Measurements from ENCODE around the gene CAPN10.

Gene CAPN10

GRCh38 chr2:240563951-240564560 is 22.5 kb upstream of the CAPN10 start:
- no peak for DNase-seq (ENCODE audit: low read depth)

DNA sequence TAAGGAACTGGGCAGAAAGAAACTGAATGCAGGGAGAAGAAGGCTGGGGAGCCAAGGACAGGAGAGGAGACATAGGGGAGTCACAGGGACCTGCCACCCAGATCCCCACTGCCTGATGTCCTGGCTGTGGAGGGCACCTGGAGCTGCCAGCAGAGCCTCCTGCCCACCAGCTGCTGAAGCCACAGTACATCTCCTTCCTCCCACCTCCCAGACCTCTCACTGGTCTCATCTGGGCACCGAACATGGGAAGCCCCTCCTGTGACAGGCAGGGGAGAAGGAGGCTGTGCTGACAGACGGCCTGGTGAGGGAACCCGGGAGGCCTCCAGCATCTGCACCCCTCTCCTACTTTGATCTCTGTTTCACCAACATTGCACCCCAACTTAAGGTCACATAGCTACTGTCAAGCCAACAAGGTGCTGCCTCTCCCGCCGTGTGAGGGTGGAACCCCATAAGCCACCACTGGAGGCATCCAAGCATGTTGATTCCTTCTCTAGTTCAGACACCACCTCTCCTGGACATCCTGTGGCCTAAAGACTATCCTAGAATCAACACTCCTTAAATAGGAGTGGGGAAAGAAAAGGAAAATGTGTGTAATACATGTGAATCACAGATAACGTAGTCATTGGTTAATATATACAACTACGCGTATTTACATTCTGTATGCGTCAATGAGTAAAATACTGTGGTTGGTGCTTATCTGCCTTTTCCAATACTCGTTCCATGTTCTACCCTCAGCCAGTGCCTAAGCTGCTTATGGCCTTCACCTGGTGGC is 21.8 kb upstream of the CAPN10 start:
- no peak for DNase-seq (ENCODE audit: low read depth)

GRCh38 chr2:240565333-240566202 is 21.0 kb upstream of the CAPN10 start:
- no peak for DNase-seq (ENCODE audit: low read depth)

GRCh38 chr2:240566203-240567136 is 20.1 kb upstream of the CAPN10 start:
- DNase-seq (ENCODE audit: low read depth): no peak

DNA sequence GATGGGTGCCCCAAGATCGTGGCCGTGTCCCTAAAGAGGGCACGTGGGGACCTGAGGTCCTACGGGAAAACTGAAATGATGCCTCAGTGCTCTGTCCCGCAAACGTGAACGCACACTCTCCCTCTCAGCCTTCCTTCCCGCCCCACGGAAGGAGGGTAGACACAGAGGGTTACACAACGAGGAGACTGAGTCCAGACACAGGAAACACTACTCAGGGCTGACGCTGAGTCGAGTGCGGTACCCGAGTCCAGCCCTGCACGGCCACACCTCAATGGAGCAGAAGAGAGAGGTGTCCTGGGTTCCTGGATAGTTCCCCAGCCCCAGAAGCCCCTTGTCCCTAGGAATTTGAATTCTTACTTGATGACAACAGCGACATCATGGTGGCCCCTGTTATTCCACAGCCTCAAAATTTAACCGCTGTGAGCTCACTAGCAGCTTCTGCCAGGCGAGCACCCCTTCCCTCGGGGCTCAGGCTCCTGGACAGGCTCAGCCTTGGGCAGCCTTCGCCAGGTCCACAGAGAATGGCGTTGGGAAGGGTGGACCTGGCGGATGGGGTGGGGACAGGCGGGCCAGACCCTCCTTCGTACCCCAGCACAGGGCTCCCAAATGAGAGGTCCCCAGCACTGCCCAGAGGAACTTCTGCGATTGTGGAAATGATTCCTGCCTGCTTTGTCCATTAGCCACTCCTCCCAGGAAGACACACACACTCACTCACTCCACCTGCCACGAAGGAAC is 19.2 kb upstream of the CAPN10 start:
- DNase-seq (ENCODE audit: low read depth): no peak

GRCh38 chr2:240567872-240568677 is 18.5 kb upstream of the CAPN10 start, which contains the start of gene RNPEPL1:
Gene RNPEPL1, plus strand, starts transcription at chr2:240568484. Its CDS starts 103 bp downstream, at chr2:240568587.
- DNase-seq (ENCODE audit: low read depth): no peak

- no peak for DNase-seq (ENCODE audit: low read depth)
Measured at GRCh38 chr2:240568678-240569522, 17.6 kb upstream of the CAPN10 start.

DNA sequence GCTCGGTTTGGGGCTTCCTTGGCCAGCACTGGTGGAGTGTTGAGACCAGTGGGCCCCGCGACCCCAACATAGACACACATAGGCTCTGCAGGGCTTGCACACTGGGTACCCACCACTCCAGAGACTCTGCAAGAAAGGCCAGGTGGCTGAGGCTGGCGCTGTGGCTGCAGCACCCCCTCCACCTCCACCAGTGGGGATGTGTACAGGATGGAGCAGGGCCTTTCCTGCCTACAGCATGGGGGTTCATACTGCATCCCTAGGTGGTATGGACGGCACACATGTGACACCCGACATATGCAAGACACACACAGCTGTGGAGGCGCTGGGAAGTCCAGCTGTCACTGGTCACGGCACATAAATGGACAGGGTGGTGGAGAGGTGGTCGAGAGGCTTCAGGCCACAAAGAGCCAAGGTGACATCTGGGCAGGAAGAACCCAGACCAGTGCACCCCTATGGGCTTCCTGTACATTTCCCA is 17.0 kb upstream of the CAPN10 start:
- DNase-seq (ENCODE audit: low read depth): no peak

DNA sequence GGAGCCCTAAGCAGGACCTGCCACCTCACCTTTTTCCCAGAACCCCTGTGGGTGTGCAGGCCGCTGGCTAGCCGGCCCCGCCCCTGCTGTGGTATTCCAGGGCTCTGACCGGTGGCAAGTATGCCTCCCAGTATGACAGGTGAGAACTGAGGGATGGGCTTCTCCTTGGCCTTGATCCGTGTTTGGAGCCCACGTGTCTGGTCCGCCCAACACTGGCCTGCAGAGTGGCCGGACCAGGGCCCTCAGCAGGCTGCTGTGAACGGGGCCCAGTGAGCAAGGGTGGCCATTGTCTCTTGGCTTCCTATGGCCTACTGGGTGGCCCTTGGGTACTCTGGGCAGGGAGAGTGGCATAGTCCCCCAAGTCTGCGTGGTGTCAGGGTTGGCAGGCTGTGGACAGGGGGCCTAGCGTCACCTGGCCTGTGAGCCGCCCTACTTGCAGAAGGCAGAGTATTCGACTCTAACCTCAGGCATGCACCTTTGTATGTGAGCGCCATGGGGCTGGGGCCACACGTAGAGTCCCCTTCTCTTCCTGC is 16.5 kb upstream of the CAPN10 start:
- no peak for DNase-seq (ENCODE audit: low read depth)

- DNase-seq (ENCODE audit: low read depth): no peak
Measured at GRCh38 chr2:240570531-240571313, 15.8 kb upstream of the CAPN10 start.

DNA sequence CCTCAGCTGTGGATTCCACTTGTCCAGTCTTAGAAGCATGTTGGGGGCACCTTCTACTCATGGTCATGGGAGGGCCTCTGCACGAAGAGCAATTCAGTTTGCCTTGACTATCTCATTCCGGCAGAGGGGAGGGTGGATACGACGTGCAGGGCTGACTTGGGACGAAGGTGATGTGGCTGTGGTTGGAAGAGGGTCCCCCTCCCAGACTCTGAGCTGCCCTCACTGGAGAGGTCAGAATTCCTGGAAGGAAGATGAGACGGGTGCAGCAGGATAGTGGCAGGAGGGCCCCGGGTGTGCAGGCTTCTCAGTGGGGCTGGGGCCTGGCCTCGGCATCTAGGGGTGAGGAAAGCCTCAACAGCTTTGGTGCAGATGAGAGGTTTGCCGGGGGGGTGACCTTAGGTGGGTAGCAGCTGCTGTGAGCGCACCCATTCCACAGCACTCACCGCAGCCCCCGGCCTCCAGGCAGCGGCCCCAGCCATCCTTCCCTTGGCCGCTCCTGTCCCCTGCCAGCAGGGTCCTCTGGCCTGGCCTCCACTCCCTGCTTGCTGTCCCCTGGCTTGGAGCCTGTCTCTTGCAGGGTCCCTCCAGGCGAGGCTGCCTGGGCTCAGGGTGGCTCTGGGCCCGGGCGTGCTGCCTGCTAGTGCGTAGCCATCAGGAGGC is 15.1 kb upstream of the CAPN10 start:
- no peak for DNase-seq (ENCODE audit: low read depth)

- no peak for DNase-seq (ENCODE audit: low read depth)
Measured at GRCh38 chr2:240572141-240573031, 14.1 kb upstream of the CAPN10 start.

GRCh38 chr2:240573071-240573515 is 13.4 kb upstream of the CAPN10 start:
- no peak for DNase-seq (ENCODE audit: low read depth)

DNA sequence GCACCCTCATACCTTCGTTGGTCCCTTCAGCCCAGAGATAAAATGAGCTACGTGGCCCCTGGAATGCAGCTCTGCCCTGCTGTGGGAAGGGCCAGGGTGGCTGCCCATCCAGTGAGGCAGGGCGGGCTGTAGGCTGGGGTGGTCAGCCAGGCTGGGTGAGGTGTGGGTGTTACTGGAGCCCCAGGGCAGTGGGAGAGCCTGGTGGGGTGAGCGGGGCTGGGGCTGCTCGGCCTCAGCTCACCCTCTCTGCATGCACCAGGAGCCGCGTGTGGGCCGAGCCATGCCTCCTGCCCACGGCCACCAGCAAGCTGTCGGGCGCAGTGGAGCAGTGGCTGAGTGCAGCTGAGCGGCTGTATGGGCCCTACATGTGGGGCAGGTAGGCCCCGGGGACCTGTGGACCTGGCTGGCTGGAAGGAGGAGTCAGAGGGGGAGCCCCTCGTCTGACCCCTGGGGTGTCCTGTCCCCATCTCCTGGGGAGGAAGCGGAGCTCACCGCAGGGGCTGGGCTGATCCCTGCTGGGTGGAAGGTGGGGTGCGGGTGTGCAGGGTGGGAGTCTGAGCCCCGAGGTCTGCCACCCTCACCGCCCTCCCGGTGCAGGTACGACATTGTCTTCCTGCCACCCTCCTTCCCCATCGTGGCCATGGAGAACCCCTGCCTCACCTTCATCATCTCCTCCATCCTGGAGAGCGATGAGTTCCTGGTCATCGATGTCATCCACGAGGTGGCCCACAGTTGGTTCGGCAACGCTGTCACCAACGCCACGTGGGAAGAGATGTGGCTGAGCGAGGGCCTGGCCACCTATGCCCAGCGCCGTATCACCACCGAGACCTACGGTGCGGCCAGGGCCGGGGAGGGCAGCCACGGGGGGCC is 12.8 kb upstream of the CAPN10 start:
- DNase-seq (ENCODE audit: low read depth): no peak
